Mesothelial cell of epicardium (in vitro differentiated cells): Measurements from ENCODE around the gene SH3RF3. TPM values are rescaled to one million over a fixed set of nuclear protein-coding genes. Genes with fewer than 3 reads are reported as not detected.

Source experiments
- DNase-seq, 2 experiments: peaks; one replicate each; pipeline ENCODE4 v3.0.0; 2021; ENCODE audit warnings: low spot score in 2 of 2; ENCODE audit not compliant: unreplicated experiment in 2 of 2
- H3K27ac Mint-ChIP-seq: 2 replicates; pipeline ENCODE4 v1.8.0; 2021; ENCODE audit warnings: mixed read lengths
- H3K27me3 Mint-ChIP-seq: 2 replicates; pipeline ENCODE4 v1.8.0; 2021; ENCODE audit warnings: low read depth, mixed read lengths
- H3K36me3 Mint-ChIP-seq: 2 replicates; pipeline ENCODE4 v1.8.0; 2021; ENCODE audit warnings: mixed read lengths
- H3K4me1 Mint-ChIP-seq: 2 replicates; pipeline ENCODE4 v1.8.0; 2021; ENCODE audit warnings: mixed read lengths
- H3K4me3 Mint-ChIP-seq: 2 replicates; pipeline ENCODE4 v1.8.0; 2021; ENCODE audit warnings: mild to moderate bottlenecking, moderate library complexity, mixed read lengths
- H3K9me3 Mint-ChIP-seq: 2 replicates; pipeline ENCODE4 v1.8.0; 2021; ENCODE audit warnings: mixed read lengths
- CTCF ChIP-seq: fragments of 200-600 bp; sonication (generic); IDR thresholded peaks from one replicate; pipeline ENCODE4 v1.5.0; 2021; ENCODE audit warnings: antibody characterized with exemption; ENCODE audit not compliant: unreplicated experiment
- total RNA-seq: library from RNA; stranded (reverse); gene quantifications from 3 replicates; pipeline ENCODE4 v1.2.1, GENCODE V29; 2021

Gene SH3RF3
- total RNA-seq, 1 donor from 2014 or later, result 2.7 TPM

- H3K27me3 Mint-ChIP-seq, result peaks cover 38% of the 10 kb centered on the region
- no peak for TF ChIP-seq CTCF
- H3K4me3 Mint-ChIP-seq, result no peak overlapping the region
- peaks cover 4% of the 10 kb centered on the region for H3K9me3 Mint-ChIP-seq
- peaks cover 23% of the 10 kb centered on the region for H3K4me1 Mint-ChIP-seq
- no peaks in the 10 kb centered on the region for H3K36me3 Mint-ChIP-seq
- DNase-seq, result no peak
- no peak overlapping the region for H3K27ac Mint-ChIP-seq
Observed at GRCh38 chr2:109234355-109234754, 105.3 kb downstream of the SH3RF3 start.

GRCh38 chr2:109236147-109236546 lies 107.1 kb downstream of the SH3RF3 start:
- Mint-ChIP-seq H3K4me1 (peaks cover 30% of the 10 kb centered on the region), H3K27ac (no peak overlapping the region)

GRCh38 chr2:109237792-109238191 lies 108.8 kb downstream of the SH3RF3 start:
- Mint-ChIP-seq H3K27ac (no peak overlapping the region), H3K4me1 (peaks cover 43% of the 10 kb centered on the region)
- no peak for TF ChIP-seq CTCF

More at GRCh38 chr2:109236147-109236546, 107.1 kb downstream of the SH3RF3 start:
- H3K9me3 Mint-ChIP-seq, result peaks cover 4% of the 10 kb centered on the region
- no peak overlapping the region for H3K4me3 Mint-ChIP-seq
- DNase-seq, result no peak
- H3K27me3 Mint-ChIP-seq, result peaks cover 25% of the 10 kb centered on the region
- TF ChIP-seq CTCF, result no peak
- H3K36me3 Mint-ChIP-seq, result no peaks in the 10 kb centered on the region

GRCh38 chr2:109238580-109238979 lies 109.6 kb downstream of the SH3RF3 start:
- Mint-ChIP-seq H3K27me3 (peaks cover 7% of the 10 kb centered on the region), H3K36me3 (no peaks in the 10 kb centered on the region), H3K4me3 (no peak overlapping the region), H3K4me1 (peaks cover 47% of the 10 kb centered on the region), H3K9me3 (peaks cover 3% of the 10 kb centered on the region), H3K27ac (no peak overlapping the region)
- no peak for TF ChIP-seq CTCF
- DNase-seq, result no peak

More at GRCh38 chr2:109237792-109238191, 108.8 kb downstream of the SH3RF3 start:
- Mint-ChIP-seq H3K9me3 (peaks cover 4% of the 10 kb centered on the region), H3K27me3 (peaks cover 13% of the 10 kb centered on the region), H3K36me3 (no peaks in the 10 kb centered on the region), H3K4me3 (no peak overlapping the region)
- no peak for DNase-seq

- TF ChIP-seq CTCF, result no peak
- Mint-ChIP-seq H3K4me1 (peaks cover 52% of the 10 kb centered on the region), H3K36me3 (no peaks in the 10 kb centered on the region), H3K4me3 (no peak overlapping the region), H3K27me3 (no peaks in the 10 kb centered on the region), H3K9me3 (no peaks in the 10 kb centered on the region), H3K27ac (no peak overlapping the region)
- DNase-seq, result no peak
Observed at GRCh38 chr2:109239720-109240119, 110.7 kb downstream of the SH3RF3 start.

GRCh38 chr2:109242210-109242653 lies 113.2 kb downstream of the SH3RF3 start:
- no peak for TF ChIP-seq CTCF
- peaks cover 50% of the 10 kb centered on the region for H3K4me1 Mint-ChIP-seq
- H3K9me3 Mint-ChIP-seq, result no peaks in the 10 kb centered on the region
- peak overlapping the region; percentile 57 for H3K27ac Mint-ChIP-seq
- H3K36me3 Mint-ChIP-seq, result no peaks in the 10 kb centered on the region
- DNase-seq, result no peak
- H3K27me3 Mint-ChIP-seq, result peaks cover under 1% of the 10 kb centered on the region
- H3K4me3 Mint-ChIP-seq, result no peak overlapping the region
